GM18499 (cell line): ENCODE results near the gene LYG2.
"Not testable (repeated sequence)": the region's sequence is repeated elsewhere in the genome, so short reads cannot be mapped to it uniquely, and the experiment has no call there.

Experiments used
- ATAC-seq: cut with Tn5 transposase; IDR thresholded peaks from one replicate; pipeline ENCODE4 v1.9.1; 2021; ENCODE audit warnings: moderate number of reproducible peaks; ENCODE audit not compliant: insufficient read depth, unreplicated experiment

The LYG2 gene

GRCh38 chr2:99255491-99256318 is at the start of gene LYG2:
Gene LYG2, minus strand, starts transcription at chr2:99255666. Its CDS starts 1,406 bp downstream, at chr2:99254260.
- ATAC-seq, result no peak

- ATAC-seq, result not testable (repeated sequence)
Measured at GRCh38 chr2:99301097-99301496, 45.6 kb upstream of the LYG2 start, which contains the start of gene LYG1. Gene LYG1, minus strand, starts transcription at chr2:99301197. Its CDS starts 5,527 bp downstream, at chr2:99295670.

GRCh38 chr2:99299580-99299979 is 44.1 kb upstream of the LYG2 start:
- ATAC-seq, result no peak

GRCh38 chr2:99297994-99298393 is 42.5 kb upstream of the LYG2 start:
- ATAC-seq, result no peak

- ATAC-seq, result no peak
Measured at GRCh38 chr2:99285526-99285925, 30.1 kb upstream of the LYG2 start.

GRCh38 chr2:99279969-99280695 is 24.7 kb upstream of the LYG2 start:
- no peak for ATAC-seq

- ATAC-seq, result no peak
Measured at GRCh38 chr2:99278793-99279291, 23.4 kb upstream of the LYG2 start.

GRCh38 chr2:99278195-99278765 is 22.8 kb upstream of the LYG2 start:
- ATAC-seq, result not testable (repeated sequence)

- no peak for ATAC-seq
Measured at GRCh38 chr2:99275882-99276281, 20.4 kb upstream of the LYG2 start.

GRCh38 chr2:99261242-99261641 is 5.8 kb upstream of the LYG2 start:
- ATAC-seq, result no peak

GRCh38 chr2:99260184-99260583 is 4.7 kb upstream of the LYG2 start:
- no peak for ATAC-seq

- no peak for ATAC-seq
Measured at GRCh38 chr2:99259465-99259864, 4.0 kb upstream of the LYG2 start.

GRCh38 chr2:99256677-99257076 is 1.2 kb upstream of the LYG2 start:
- ATAC-seq, result no peak

GRCh38 chr2:99249951-99250350 is 5.5 kb downstream of the LYG2 start:
- ATAC-seq, result no peak

- no peak for ATAC-seq
Measured at GRCh38 chr2:99242151-99242550, 13.3 kb downstream of the LYG2 start.

GRCh38 chr2:99240431-99240830 is 15.0 kb downstream of the LYG2 start:
- no peak for ATAC-seq

- ATAC-seq, result no peak
Measured at GRCh38 chr2:99238599-99238998, 16.9 kb downstream of the LYG2 start.

- not testable (repeated sequence) for ATAC-seq
Measured at GRCh38 chr2:99233177-99233576, 22.3 kb downstream of the LYG2 start.

GRCh38 chr2:99217929-99218501 is 37.5 kb downstream of the LYG2 start:
- ATAC-seq, result no peak

GRCh38 chr2:99216096-99216495 is 39.4 kb downstream of the LYG2 start:
- ATAC-seq, result no peak

GRCh38 chr2:99205491-99205890 is 50.0 kb downstream of the LYG2 start:
- ATAC-seq, result no peak
